GM21423 (cell line): Measurements from ENCODE around the gene FMN2.

Experiments
- ATAC-seq: cut with Tn5 transposase; IDR thresholded peaks from one replicate; pipeline ENCODE4 v1.9.1; 2021; ENCODE audit warnings: mild to moderate bottlenecking, moderate library complexity; ENCODE audit not compliant: unreplicated experiment

FMN2 gene

DNA sequence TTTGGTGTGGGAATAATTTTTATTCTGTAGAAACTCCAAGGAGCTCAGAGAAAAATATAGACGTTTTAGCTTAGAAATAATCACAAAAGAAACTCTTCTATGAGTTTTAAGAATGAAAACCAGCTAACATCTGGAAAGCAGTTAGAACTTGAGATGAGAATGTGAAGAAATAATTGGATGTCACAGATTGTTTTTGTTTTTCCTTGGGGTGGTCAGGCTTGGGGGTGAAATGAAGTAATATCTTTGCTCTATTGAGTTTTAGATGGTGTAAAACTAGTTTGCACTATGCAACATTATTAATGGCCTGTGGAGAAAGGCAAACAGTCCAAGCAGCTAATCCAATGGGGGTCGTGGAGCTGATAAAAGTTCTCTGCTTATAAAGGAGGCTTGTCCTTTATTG lies 101.2 kb downstream of the FMN2 start:
- ATAC-seq = no peak

DNA sequence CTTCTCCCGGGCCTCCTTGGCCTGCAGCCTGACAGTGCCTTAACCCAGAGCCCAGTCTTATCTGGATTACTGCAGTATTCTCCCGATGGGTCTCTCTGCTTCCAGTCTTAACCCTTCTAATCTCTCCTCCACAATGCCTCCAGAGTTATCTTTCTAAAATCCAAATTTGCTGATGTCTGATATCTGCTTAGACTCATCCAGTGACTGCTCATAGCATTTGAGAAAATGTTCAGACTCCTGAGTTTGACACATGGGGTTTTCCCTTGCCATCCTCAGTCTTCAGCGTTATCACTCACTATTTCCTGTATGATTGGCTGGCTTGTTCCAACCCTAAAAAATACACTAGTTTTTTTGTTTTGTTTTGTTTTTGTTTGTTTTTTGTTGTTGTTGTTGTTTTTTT lies 102.0 kb downstream of the FMN2 start:
- ATAC-seq = no peak

DNA sequence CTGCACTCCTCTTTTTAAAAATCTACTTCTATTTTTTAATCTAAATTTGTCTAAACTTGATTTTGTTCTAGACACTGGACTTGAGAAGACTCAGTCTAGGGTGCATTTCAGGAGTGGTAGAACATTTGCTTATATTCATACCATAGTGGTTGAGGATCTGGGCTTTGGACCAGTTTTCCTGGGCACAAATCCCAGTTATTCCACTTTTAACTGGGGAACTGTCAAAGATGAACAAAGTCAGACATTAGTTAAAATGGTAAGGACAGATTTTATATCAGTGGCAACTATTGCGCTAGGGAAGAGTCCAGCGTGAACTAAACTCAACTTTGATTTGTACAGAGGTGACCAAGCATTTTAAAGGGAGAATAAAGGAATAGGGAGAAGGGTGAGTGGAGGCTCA lies 102.4 kb downstream of the FMN2 start:
- ATAC-seq = no peak

DNA sequence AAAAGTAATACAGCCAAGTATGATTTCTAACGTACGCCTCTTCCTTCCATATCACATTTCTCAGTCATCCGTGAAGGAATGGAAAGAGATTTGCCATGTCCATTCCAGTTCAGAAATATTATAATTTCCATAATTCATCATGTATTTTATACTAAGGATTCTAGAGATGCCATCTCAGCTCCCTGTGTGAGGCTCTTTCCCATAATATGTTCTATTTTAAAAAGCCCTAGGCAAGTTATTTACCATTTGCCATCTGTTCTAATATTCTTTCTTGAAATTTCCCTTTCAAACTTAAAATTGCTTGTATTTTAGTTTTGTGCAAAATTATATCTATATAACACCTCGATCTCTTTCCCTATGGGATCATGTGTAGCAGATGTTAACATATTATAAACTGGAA lies 106.7 kb downstream of the FMN2 start:
- no peak for ATAC-seq

DNA sequence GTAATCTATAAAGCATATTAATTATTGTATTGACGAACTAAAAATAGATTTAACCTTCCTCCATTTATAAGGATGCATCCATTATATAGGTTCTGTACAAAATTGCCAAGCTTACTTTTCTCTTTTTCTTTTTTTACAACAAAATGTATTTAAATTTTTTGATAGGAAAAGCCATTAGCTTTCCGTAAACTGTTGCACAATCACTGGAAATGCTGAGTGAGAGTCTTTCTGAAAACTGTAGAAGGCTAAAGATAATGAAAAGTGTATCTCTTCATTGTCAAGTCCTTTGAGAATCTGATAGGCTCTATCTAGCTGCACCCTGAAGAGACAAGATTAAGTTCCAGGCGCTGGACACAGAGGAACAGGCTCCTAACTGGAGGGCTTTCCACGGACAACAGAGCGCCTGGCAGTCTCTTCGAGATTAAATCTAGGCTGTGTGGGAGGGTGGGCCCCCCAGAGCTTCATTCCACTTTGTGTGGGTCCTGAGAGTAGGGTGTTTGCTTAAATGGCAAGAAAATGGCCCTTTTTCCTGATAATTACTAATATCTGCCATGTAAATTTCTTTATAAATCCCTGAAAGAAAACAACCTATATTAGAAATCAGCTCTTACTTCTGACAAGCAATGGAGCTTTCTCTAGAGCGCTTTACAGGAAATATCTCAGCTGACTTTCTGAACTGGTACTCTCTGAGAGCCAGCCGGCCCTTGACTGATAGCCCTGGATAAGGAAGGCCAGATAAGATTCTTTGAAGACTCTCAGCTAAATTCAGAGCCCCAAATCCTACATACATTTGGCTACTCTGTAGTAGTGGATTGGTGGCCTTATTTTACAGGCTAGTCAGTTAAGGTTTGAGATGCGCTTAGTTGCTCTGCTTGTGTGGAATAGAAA lies 108.3 kb downstream of the FMN2 start:
- ATAC-seq = no peak

DNA sequence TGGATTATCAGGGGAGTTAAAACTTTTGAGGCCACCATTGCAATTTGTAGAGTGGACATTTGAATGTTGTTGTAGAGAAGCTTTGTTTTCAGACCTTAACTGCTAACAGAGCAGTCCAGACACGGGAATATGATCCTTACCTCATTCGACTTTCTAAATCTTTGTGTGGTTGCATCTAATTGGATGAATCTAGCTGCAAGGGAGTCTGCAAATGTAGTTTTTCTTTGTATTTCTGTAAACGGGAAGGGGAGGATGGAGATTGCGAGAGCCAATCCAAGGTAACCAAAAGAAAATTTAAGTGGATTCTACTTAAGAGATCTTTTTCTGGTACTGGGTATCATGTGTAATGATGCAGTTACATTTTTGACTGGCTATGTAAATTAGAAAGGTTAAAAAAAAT lies 110.2 kb downstream of the FMN2 start:
- no peak for ATAC-seq

DNA sequence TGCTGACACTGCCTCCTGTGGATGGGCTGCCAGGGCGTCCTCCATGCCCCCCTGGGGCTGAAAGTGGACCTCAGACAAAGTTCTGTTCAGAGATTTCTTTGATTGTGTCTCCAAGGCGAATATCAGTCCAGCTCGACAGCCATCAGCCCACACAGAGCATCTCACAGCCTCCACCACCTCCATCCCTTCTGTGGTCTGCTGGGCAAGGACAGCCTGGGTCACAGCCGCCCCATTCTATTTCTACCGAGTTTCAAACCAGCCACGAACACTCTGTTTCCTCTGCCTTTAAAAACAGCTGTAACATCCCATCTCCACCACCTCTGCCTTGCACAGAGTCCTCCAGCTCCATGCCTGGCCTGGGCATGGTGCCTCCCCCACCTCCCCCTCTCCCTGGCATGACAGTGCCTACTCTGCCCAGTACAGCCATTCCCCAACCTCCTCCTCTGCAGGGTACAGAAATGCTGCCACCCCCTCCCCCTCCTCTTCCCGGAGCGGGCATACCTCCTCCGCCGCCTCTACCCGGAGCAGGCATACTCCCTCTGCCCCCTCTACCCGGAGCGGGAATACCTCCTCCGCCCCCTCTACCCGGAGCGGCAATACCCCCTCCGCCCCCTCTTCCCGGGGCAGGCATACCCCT lies 115.5 kb downstream of the FMN2 start:
- no peak for ATAC-seq

DNA sequence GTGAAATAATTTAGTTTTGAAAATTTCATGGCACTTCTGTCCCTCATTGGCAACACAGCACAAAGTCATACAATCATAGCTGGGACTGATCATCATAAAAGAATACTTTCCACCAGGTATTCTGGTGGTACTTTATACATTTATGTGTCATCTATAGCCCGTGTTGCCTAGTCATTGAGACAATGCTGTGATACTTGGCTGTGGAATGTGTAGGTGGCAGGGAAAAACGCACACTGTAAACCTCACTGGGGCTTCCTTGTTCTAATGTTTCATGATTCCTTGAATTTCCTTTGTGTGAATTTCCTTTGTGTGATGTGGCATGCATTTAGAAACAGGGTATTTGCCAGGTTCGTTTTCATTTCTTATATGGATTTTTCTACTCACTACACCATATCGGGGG lies 118.3 kb downstream of the FMN2 start:
- no peak for ATAC-seq

DNA sequence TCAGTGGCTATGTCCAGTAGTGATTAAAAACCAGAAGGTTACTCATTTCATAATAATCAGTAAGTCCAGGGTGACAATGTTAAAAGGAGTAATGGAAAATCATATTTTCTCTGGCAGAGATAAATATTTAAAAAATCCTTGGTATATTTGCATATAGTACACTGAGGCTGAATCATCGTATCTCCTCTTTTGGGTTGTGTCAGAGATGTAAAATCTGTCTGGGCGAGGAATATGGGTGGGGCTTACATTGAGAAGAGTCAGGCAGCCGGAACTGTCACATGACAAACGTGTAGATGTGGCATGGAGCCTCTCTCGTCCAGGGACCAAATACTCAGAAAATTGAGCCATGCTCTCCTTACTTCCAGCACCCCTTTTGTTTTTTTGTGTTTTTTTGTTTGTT lies 120.9 kb downstream of the FMN2 start:
- ATAC-seq = no peak

DNA sequence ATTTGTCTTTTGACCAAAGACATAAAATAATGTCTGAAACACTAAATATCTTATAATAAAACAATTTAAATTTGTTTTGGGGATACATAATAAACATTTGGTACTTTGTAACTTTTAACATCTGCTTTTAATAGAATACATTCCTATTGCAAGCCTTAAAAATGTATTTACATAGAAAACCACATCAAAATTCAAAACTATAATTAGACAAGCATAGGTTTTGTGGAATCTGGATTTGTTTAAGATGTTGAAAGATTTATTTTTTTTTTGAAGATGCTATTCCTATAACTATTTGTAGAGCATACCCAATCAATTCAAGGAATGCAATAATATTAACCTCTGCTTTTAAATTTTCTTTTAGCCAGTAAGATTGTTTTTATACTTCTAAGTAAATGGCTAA lies 125.7 kb downstream of the FMN2 start:
- ATAC-seq = no peak

DNA sequence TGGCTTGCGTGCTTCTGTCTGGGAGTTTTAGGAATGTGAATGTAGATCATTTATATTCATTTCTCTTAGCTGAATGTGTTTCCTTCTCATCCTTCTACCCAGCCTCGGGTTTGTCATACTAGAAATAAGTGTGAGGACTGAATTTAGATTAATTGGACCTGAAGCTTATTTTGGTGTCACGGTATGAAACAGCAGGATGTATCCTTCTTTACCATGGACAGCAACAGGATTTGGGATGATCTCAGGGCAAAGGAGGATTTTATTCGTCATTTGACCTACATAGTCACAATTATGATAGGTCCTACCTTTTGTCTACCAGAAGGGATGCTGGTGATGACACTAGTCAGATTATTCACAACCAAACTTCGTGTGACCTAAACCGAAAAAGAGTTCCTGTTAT lies 127.4 kb downstream of the FMN2 start:
- ATAC-seq = no peak

DNA sequence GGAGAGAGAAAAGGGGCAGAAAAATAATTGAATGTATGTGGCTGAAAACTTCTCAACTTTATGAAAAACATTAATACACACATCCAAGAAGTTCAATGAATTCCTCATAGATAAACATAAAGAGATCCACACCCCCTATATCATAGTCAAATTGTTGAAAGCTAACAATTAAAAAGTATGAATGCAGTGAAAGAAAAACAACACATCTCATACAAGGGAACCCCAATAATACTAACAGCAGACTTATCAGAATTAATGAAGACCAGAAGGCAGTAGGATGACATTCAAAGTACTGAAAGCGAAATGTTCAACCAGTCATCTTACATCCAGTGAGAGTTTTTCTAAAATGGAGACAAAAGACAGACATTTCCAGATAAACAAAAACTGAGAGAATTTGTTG lies 134.4 kb downstream of the FMN2 start:
- no peak for ATAC-seq

DNA sequence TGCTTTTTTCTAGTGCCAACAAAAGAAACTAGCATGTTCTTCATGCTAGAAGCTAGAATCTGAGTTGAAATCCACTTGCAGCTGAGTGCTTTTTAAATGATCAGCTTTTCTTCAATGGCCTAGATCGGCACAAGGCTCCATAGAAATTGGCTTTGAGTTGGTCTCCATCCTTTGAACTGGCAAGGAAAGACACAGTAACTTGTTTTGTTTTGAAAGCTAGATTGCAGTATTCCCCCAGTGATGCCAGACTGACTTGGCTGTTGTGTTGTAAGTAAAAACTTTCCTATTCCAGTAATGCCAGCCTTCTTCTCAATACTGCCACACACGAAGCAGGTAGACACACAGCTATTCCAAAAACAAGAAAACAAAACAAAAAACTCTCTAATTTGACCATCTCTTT lies 139.1 kb downstream of the FMN2 start:
- no peak for ATAC-seq

DNA sequence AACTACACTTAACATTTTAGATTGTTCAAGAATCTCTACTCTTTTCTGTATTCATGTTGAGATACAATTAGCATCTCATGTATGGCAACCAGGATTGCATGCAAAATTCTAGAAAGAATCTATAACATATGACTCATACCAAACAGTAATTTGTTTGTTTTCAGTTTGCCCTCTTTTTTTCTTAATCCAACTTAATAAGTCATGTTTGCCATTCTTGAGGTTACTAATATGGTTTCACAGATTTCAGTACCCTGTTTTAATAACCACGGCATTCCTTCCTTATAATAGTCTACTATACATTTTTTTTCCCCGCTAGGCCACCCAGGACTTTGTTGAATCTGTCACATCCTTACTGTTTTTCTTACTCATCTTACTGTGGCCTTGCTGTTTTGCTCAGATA lies 140.8 kb downstream of the FMN2 start:
- no peak for ATAC-seq

DNA sequence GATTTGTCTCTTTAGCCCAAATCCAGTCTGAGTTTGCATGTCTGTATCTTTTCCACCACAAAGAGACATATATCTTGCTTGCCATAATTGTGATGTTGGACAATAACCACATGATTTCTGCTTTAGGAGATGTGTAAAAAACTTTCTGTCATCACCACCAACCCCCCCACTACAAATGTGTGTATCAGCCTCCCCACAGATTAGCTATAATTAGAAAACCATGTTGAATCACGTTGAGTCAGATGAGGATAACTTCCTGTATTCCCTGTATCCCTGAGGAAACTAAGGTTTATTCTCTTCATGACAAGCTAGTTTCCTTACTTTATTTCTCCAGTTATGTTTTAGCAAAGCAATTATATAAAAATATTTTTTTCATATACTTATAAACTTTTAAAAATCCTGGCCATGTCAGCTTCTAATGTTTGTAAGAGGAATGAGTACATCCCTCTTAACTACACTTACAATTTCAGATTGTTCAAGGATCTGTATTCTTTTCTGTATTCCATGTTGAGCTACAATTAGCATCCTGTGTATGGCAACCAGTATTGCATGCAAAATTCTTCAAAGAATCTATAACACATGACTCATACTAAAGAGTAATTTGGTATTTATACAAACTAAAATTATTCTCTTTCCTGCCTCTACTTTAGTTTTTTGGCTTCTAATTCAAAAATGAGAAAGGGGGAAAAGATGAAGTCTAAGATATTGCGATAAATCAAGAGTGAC lies 143.0 kb downstream of the FMN2 start:
- no peak for ATAC-seq

DNA sequence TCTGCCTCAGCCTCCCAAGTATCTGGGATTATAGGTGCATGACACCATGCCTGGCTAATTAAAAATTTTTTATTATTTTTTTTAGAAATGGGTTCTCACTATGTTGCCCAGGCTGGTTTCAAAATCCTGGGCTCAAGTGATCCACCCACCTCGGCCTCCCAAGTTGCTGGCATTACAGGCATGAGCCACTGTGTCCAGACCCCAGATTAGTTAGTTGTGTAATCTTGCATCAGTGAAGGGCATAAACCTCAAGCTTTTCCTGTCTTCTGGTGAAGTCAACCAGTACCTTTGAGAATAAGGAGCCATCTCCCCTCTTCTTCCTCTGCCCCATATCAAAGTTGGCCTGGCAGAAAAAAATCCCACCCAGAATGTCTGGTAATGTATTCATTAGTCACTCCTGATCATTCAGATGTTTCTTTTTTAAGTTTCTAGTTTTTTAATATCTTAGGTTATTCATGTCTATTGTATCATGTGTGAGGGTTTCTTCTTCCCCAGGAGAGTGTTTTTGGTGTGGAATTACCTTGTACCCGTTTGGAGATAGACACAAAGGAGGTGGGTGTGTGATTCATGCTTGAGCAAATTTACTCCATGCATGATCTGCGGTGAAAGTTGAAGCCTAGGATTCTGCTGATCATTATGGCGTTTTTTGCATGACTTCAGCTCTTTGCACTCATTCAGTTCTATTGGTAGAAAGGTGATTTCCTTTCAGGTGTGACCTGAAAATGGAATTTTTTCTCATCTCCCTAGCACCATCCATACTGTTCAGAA lies 144.0 kb downstream of the FMN2 start:
- ATAC-seq = no peak

DNA sequence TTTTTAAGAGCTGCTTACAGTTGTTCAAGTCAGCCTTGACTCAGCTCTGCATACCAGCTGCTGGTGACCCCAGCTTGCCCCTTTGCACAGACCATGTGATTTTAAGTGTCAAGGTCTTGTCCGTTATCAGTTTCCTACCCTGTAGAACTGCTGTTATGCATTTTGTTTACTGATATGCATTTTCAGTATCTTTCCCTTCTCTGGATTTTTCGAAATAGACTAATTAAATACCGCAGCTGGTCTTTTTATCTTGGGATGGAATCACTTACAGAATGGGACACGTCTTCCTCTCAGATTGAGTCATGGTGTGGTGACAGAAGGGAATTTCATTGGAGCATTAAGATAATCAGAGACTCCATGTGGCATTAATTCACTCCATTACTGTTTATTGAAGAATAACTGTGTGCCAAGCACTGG lies 145.6 kb downstream of the FMN2 start:
- no peak for ATAC-seq

DNA sequence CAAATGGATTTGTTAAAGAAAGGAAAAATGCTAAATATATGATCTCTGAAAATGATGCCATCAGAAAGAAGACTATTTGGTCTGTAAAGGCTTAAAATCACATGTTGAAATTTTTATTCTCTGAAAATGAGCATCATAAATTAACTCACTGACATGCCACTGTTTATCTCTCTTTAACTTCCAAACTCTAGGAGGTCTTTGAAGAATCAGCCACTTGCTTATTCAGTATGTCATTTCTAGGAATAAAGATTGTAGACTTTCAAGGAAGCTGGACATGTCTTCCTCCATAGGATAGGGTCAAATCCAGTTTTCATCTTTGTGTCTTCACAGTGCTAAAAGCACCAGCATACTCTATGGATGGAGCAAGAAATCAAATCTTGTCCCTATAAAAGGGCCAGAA lies 147.6 kb downstream of the FMN2 start:
- no peak for ATAC-seq

DNA sequence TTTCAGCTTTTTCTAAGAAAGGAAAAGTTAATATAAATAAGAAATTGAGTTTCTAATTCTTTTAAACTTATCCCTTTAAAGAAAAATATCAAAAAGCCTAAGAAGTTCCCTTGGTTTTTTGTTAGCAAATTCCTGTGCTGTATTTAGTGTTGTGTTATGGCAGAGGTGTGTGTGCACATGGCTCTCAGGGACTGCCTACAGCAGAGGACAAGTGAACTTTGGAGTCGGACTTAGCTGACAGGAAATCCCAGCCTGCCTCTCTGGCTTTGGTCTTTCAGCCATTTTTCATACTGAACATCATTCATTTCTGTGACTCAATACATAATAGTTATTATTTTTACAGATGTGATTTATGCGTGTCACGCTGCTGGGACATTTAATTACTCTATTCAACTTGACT lies 149.6 kb downstream of the FMN2 start:
- ATAC-seq = no peak

DNA sequence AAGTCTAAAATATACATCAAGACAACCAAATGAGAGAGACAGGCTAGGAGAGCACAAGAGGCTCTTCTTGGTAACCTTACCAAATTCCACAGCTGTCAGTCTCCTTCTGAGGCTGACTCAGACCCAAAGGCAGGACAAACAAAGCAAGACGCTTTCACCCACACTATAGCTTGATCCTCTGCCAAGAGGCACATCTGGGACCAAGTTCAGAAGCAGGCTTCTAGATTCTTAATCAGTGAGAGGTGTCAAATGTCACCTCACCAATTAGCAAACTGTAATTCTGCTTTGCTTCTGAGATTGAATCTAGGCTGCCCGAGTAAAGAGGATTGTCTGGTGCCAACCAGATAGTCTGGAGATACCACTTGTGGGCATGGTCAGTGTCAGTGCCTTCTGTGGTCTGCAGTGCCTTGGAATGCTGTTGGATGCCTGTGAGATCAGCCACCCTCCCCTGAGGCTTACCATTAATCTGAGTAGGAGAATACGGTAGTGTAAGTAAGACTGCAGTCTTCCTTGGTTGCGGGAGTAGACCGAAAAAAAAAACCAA lies 151.0 kb downstream of the FMN2 start:
- no peak for ATAC-seq
